ENCODE results near the gene WWOX.

Gene WWOX

DNA sequence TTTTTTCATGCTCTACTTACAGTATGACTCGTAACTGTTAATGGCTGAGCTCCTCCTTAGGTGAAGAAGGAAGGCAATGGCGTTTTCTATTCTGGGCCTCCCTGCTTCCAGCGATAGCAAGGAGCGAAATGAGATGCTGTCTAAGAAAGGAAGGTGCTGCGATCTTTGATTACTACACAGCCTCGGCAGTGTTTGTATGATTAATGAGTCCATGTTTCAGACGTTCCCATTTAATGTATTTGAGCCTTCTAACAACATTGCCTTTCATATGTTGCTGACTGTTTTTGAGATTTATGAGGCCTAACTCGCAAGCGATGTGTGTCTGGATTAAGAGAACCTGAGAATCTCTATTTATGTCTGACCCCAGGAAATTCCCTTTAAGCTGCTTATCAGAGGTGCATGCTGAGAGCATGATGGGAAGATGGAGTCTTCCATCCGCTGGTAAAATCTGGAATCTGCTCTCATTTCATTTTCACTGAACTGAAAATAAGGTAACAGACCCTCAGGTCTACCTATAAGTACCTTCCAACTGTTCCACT is 403.4 kb downstream of the WWOX start:
- TF ChIP-seq CSDC2 (CRISPR knock-in tag; IDR thresholded peaks at IDR 0.05), result no peak
- no peak for TF ChIP-seq ZC3H10 (CRISPR knock-in tag; IDR thresholded peaks at IDR 0.05)
- TF ChIP-seq ISL1 (CRISPR knock-in tag; IDR thresholded peaks at IDR 0.05), result no peak
- TF ChIP-seq RARB (CRISPR knock-in tag; IDR thresholded peaks at IDR 0.05), result no peak
- TF ChIP-seq, protein P1, sequence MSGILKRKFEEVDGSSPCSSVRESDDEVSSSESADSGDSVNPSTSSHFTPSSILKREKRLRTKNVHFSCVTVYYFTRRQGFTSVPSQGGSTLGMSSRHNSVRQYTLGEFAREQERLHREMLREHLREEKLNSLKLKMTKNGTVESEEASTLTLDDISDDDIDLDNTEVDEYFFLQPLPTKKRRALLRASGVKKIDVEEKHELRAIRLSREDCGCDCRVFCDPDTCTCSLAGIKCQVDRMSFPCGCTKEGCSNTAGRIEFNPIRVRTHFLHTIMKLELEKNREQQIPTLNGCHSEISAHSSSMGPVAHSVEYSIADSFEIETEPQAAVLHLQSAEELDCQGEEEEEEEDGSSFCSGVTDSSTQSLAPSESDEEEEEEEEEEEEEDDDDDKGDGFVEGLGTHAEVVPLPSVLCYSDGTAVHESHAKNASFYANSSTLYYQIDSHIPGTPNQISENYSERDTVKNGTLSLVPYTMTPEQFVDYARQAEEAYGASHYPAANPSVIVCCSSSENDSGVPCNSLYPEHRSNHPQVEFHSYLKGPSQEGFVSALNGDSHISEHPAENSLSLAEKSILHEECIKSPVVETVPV (CRISPR knock-in tag; IDR thresholded peaks at IDR 0.05), result no peak
- no peak for TF ChIP-seq SNAI2 (CRISPR knock-in tag; IDR thresholded peaks at IDR 0.05)
- no peak for TF ChIP-seq ZFP3 (CRISPR knock-in tag; IDR thresholded peaks at IDR 0.05)
- TF ChIP-seq ZFP30 (CRISPR knock-in tag; IDR thresholded peaks at IDR 0.05), result no peak
- ATAC-seq, result no peak

DNA sequence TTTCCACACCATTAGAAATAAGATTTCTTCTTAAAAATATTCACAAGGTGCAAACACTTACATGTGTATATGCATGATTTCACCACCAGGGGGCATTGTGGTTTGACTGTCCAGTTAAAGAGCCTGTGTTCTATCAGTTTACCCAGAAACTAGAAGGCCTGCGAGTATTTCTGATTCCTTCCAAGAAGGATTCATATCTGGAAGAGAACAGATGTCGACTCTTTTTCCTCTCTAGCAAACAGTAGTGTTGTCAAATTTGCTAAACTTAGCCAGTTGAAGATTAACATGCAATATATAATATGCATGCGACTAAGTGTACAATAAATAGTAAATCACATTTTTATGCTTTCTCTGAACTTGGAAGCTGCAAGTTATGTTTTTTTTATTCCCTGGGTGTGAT is 404.1 kb downstream of the WWOX start:
- ATAC-seq, result no peak
- TF ChIP-seq ESRRG (CRISPR knock-in tag; IDR thresholded peaks at IDR 0.05) (no peak), ZFP3 (CRISPR knock-in tag; IDR thresholded peaks at IDR 0.05) (no peak), SNAI2 (CRISPR knock-in tag; IDR thresholded peaks at IDR 0.05) (no peak), ZC3H10 (CRISPR knock-in tag; IDR thresholded peaks at IDR 0.05) (no peak), CSDC2 (CRISPR knock-in tag; IDR thresholded peaks at IDR 0.05) (no peak), PPARA (CRISPR knock-in tag; IDR thresholded peaks at IDR 0.05; ENCODE audit: borderline replicate concordance) (no peak), ZFP30 (CRISPR knock-in tag; IDR thresholded peaks at IDR 0.05) (no peak), GLIS3 (CRISPR knock-in tag; IDR thresholded peaks at IDR 0.05) (no peak), RARB (CRISPR knock-in tag; IDR thresholded peaks at IDR 0.05) (no peak), TCF4 (CRISPR knock-in tag; IDR thresholded peaks at IDR 0.05; ENCODE audit: borderline replicate concordance) (no peak)
- TF ChIP-seq, protein P2, sequence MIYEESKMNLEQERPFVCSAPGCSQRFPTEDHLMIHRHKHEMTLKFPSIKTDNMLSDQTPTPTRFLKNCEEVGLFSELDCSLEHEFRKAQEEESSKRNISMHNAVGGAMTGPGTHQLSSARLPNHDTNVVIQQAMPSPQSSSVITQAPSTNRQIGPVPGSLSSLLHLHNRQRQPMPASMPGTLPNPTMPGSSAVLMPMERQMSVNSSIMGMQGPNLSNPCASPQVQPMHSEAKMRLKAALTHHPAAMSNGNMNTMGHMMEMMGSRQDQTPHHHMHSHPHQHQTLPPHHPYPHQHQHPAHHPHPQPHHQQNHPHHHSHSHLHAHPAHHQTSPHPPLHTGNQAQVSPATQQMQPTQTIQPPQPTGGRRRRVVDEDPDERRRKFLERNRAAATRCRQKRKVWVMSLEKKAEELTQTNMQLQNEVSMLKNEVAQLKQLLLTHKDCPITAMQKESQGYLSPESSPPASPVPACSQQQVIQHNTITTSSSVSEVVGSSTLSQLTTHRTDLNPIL (CRISPR knock-in tag; IDR thresholded peaks at IDR 0.05; ENCODE audit: low read depth), result no peak
- TF ChIP-seq, protein P3, sequence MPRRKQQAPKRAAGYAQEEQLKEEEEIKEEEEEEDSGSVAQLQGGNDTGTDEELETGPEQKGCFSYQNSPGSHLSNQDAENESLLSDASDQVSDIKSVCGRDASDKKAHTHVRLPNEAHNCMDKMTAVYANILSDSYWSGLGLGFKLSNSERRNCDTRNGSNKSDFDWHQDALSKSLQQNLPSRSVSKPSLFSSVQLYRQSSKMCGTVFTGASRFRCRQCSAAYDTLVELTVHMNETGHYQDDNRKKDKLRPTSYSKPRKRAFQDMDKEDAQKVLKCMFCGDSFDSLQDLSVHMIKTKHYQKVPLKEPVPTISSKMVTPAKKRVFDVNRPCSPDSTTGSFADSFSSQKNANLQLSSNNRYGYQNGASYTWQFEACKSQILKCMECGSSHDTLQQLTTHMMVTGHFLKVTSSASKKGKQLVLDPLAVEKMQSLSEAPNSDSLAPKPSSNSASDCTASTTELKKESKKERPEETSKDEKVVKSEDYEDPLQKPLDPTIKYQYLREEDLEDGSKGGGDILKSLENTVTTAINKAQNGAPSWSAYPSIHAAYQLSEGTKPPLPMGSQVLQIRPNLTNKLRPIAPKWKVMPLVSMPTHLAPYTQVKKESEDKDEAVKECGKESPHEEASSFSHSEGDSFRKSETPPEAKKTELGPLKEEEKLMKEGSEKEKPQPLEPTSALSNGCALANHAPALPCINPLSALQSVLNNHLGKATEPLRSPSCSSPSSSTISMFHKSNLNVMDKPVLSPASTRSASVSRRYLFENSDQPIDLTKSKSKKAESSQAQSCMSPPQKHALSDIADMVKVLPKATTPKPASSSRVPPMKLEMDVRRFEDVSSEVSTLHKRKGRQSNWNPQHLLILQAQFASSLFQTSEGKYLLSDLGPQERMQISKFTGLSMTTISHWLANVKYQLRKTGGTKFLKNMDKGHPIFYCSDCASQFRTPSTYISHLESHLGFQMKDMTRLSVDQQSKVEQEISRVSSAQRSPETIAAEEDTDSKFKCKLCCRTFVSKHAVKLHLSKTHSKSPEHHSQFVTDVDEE (CRISPR knock-in tag; IDR thresholded peaks at IDR 0.05), result no peak
- TF ChIP-seq, protein P1 (CRISPR knock-in tag; IDR thresholded peaks at IDR 0.05), result no peak

DNA sequence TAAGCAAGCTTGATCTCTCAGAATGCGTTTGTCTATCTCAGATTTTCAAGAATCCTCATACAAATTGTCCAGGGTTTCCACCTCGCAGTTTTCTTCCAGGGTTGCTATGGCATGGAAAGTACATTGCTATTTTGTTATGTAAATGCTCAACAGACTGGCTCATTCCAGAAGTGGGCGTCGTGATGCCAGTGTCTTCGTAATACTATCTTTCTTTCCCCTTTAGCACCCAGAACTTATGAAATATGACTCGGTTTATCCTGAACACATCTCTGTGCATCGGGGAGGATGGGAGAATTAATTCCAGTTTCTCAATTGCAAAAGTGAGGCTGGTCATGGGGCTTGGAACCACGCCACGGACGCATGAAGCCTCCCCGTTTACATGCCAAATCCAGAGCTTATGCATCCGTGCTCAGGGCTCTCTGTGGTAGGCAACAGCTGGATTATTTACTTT is 405.0 kb downstream of the WWOX start:
- TF ChIP-seq ISL1 (CRISPR knock-in tag; IDR thresholded peaks at IDR 0.05) (no peak), OSR1 (CRISPR knock-in tag; IDR thresholded peaks at IDR 0.05) (no peak), CSDC2 (CRISPR knock-in tag; IDR thresholded peaks at IDR 0.05) (no peak), ZNF8 (CRISPR knock-in tag; IDR thresholded peaks at IDR 0.05) (no peak), ZC3H10 (CRISPR knock-in tag; IDR thresholded peaks at IDR 0.05) (no peak)
- TF ChIP-seq, protein P1 (CRISPR knock-in tag; IDR thresholded peaks at IDR 0.05), result no peak
- ATAC-seq, result no peak

DNA sequence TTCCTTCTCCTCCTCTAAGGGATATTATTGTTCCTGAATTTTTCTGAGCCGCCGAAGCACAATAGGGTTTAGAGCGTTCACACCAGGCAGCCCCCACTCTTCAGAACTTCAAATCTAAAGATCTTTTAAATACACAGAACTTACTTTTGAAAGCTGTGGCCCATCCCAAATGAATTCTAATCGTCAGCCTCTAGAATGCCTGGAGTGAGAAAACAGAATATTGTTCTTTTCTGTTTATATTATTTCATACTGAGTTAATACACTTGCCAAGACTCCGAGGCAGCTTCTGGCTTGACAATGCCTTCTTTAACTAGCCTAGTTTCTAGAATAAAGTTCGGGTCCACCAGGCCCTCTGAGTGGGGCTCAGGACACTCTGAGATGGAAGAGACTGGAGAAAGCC is 405.6 kb downstream of the WWOX start:
- TF ChIP-seq ZFP3 (CRISPR knock-in tag; IDR thresholded peaks at IDR 0.05), result no peak
- TF ChIP-seq, protein P1 (CRISPR knock-in tag; IDR thresholded peaks at IDR 0.05), result no peak
- TF ChIP-seq ZNF565 (CRISPR knock-in tag; conservative IDR thresholded peaks at IDR 0.05; ENCODE audit: low read depth), result no peak
- TF ChIP-seq TOX (CRISPR knock-in tag; IDR thresholded peaks at IDR 0.05; ENCODE audit: borderline replicate concordance), result no peak
- no peak for TF ChIP-seq OSR1 (CRISPR knock-in tag; IDR thresholded peaks at IDR 0.05)
- no peak for TF ChIP-seq PPARA (CRISPR knock-in tag; IDR thresholded peaks at IDR 0.05; ENCODE audit: borderline replicate concordance)
- no peak for TF ChIP-seq GLIS3 (CRISPR knock-in tag; IDR thresholded peaks at IDR 0.05)
- no peak for TF ChIP-seq RARB (CRISPR knock-in tag; IDR thresholded peaks at IDR 0.05)
- TF ChIP-seq ARNTL (CRISPR knock-in tag; IDR thresholded peaks at IDR 0.05; ENCODE audit: borderline replicate concordance, low read depth), result no peak
- TF ChIP-seq TCF4 (CRISPR knock-in tag; IDR thresholded peaks at IDR 0.05; ENCODE audit: borderline replicate concordance), result no peak
- TF ChIP-seq, protein P4, sequence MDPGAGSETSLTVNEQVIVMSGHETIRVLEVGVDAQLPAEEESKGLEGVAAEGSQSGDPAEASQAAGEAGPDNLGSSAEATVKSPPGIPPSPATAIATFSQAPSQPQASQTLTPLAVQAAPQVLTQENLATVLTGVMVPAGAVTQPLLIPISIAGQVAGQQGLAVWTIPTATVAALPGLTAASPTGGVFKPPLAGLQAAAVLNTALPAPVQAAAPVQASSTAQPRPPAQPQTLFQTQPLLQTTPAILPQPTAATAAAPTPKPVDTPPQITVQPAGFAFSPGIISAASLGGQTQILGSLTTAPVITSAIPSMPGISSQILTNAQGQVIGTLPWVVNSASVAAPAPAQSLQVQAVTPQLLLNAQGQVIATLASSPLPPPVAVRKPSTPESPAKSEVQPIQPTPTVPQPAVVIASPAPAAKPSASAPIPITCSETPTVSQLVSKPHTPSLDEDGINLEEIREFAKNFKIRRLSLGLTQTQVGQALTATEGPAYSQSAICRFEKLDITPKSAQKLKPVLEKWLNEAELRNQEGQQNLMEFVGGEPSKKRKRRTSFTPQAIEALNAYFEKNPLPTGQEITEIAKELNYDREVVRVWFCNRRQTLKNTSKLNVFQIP (CRISPR knock-in tag; IDR thresholded peaks at IDR 0.05; ENCODE audit: borderline replicate concordance, low read depth), result no peak
- no peak for TF ChIP-seq SNAI2 (CRISPR knock-in tag; IDR thresholded peaks at IDR 0.05)
- no peak for TF ChIP-seq ZNF70 (CRISPR knock-in tag; IDR thresholded peaks at IDR 0.05)
- no peak for ATAC-seq

All from SK-N-SH treated with all-trans-retinoic acid at 6 μM for 48 hours (cell line).